AG08396 (cell line): ENCODE measurements around the gene AGMO.

Experiments
- DNase-seq: peaks from one replicate; pipeline ENCODE4 v3.0.0; 2012; ENCODE audit warnings: low spot score, mixed read lengths

The AGMO gene

DNA sequence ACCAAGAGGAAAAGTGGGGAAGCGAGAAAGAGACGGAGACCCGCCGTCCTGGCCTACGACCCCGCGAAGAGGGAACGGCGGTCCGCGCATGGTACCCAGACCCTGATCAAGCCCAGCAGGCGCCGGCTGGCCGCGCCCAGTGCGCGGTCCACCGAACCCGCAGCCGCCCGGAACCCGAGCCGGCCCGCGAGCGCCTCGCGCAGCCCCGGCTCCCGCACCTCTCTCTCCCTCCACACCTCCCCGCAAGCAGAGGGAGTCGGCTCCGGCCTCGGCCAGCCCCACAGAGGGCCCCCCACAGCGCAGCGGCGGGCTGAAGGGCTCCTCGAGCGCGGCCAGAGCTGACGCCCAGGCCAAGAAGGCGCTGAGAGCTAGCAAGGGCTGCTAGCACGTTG lies 164.7 kb downstream of the AGMO start:
- DNase-seq, result no peak

DNA sequence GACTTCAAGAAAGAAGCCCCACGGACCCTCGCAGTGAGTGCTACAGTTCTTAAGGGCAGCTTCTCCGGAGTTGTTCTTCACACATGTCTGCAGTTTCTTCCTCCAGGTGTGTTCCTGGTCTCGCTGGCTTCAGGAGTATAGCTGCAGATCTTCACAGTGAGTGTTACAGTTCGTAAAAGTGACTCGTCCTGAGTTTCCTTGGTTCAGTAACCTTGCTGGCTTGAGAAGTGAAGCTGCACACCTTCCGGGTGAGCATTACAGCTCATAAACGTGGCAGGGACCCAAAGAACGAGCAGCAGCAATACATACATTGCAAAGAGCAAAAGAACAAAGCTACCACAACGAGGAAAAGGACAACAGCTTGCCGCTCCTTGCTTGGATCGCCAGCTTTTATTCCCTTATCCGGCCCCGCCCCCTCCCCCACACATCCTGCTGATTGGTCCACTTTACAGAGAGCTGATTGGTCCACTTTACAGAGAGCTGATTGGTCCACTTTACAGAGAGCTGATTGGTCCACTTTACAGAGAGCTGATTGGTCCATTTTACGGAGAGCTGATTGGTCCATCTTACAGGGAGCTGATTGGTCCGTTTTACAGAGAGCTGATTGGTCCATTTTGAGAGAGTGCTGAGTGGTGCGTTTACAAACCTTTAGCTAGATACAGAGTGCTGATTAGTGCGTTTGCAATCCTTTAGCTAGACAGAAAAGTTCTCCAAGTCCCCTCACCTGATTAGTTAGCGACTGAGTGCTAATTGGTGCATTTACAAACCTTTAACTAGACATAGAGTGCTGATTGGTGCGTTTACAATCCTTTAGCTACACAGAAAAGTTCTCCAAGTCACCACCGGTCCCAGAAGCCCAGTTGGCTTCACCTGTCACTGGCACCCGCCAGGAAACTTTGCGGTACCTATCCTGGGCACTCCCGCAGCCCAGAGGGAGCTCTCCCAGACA lies 165.3 kb downstream of the AGMO start:
- no peak for DNase-seq

GRCh38 chr7:15389073-15389472 lies 172.7 kb downstream of the AGMO start:
- DNase-seq, result no peak

- DNase-seq, result no peak
Measured at GRCh38 chr7:15378494-15379145, 183.2 kb downstream of the AGMO start.

DNA sequence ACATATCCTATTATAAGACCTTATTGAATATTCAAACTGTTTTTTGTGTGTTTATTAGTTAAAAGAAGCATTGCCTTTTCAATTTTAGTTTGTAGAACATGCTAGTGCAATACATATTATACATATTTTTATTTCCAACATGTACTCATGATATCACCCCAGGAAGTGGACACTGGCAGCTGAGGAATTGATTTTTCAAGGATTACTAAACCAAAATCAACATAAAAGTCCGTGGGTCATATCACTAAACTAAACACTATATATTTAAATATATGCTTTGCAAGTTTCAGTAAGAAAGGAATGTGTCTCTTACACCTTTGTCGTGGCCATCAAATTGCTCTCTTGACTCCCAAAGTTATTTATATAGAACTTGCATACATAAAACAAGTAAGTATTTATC lies 185.2 kb downstream of the AGMO start:
- DNase-seq, result no peak

DNA sequence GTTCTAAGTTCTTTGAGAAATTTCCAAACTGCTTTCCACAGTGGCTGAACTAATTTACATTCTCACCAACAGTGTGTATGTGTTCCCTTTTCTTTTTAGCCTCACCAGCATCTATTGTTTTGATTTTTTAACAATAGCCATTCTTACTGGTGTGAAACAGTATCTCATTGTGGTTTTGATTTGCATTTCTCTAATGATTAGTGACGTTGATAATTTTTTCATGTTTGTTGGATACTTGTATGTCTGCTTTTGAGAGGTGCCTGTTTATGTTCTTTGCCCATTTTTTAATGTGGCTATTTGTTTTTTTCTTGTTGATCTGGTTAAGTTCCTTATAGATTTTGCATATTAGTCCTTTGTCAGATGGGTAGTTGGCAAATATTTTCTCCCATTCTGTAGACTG lies 191.4 kb downstream of the AGMO start:
- no peak for DNase-seq

- no peak for DNase-seq
Measured at GRCh38 chr7:15368653-15369052, 193.2 kb downstream of the AGMO start.

DNA sequence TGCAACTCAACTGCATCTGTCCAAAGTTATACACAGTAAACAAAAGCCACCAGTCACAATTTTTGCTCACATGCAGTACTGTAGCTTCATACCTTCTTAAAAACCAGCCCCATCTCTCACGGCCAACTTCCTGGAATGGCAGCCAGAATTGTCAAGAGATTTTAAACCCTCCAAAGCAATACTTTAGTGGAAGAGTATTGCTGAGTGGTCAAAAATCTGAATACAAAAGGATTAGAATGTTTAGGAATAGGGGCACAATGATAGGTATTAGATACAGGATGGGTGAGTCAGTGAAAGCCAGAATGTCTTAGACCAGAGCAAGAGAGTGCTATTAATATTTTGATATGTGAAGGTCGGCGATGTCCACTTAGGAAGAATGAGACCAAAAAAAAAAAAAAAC lies 193.9 kb downstream of the AGMO start:
- no peak for DNase-seq

DNA sequence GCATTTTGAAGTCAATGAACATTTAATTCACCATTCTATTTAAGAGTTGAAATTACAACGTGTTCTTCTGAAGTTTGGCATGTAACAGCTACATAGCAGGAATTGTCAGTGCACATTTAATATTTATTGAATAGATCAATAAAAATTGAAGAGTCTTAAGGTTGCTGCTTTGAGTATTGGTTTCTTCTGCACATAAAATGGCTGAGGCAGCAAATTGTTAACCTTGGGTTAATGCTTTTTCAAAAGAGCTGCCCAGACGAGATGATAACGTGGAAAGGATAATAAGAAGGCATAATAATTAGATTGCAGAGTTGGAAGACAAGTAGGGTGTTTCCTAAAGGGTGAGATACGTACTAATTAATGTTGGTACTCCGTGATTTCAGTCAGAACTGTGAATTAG lies 203.7 kb downstream of the AGMO start:
- no peak for DNase-seq

DNA sequence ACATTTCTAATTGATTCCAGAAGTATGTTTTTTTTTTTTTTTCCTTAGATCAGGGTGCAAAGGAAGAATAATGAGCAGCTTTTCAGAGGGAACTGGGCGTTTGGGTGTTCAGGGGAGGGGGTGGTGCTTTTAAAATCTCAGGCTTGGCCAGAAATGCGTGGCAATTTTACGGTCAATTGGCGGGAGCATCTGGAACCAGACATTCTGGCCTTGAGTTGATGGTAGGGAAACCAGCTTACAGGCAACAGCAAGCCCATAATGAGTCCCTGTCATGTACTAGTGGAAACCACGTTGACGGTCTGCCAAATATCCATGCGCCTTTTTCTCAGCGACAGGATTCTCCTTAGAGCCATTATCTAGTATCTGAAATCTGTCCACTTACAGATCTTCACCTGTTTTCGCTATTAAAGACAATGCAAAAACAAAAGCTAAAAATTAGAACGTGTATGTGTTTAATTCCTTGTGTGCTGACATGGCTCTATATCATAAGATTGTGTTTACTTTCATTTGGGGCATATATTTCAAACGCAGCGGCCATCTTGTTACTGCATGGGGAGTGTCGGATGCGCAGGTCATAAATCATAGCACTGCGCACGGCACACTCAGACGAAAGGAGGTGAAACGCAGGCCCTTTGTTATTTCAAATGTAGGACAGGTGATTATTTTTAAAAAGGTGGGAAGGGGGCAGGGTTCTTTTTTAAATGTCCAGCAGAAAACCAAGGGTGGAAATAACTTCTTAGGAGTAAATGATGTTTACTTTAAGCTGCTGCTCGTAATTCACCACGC lies 209.2 kb downstream of the AGMO start:
- no peak for DNase-seq

- no peak for DNase-seq
Measured at GRCh38 chr7:15345216-15345615, 216.6 kb downstream of the AGMO start.

- no peak for DNase-seq
Measured at GRCh38 chr7:15341817-15342216, 220.0 kb downstream of the AGMO start.

- no peak for DNase-seq
Measured at GRCh38 chr7:15336146-15336545, 225.7 kb downstream of the AGMO start.

DNA sequence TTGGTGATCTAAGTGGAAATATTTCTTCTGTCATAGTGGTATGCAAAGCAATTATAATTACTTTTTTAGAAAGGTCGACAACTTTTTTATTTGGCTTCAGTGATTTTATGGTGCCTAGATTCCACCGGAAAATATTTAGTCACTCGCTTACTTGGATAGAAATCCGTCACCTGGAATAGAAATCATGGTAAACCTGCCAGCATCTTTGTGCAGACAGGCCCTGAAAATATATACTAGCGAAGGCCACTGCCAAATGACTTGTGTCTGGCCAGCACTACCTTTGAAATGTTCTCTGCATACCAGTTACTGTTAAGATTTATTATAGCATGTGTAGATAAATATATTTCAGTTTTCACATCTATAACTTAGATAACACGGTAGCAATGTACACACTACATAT lies 226.4 kb downstream of the AGMO start:
- no peak for DNase-seq

- DNase-seq, result no peak
Measured at GRCh38 chr7:15334536-15335263, 227.1 kb downstream of the AGMO start.

- no peak for DNase-seq
Measured at GRCh38 chr7:15332956-15333355, 228.9 kb downstream of the AGMO start.

GRCh38 chr7:15330943-15331342 lies 230.9 kb downstream of the AGMO start:
- no peak for DNase-seq

DNA sequence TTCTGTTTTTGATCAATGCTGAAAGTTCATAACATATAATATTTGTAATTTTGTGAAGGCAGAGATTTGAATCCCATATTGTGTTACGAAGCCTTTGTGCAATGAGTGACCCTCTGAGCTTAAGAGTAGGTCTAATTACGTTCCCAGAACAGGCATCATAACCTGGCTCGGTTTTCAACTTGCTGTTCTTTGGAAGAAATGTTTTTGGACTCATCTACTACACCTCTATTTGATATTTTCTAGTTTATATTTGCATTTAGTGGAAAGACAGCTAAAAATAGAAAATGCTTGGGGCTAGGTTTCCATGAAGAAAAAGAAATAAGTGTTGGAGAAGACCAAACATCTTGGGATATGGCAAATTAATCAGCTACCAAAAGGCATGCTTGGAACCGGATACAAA lies 234.8 kb downstream of the AGMO start:
- no peak for DNase-seq

DNA sequence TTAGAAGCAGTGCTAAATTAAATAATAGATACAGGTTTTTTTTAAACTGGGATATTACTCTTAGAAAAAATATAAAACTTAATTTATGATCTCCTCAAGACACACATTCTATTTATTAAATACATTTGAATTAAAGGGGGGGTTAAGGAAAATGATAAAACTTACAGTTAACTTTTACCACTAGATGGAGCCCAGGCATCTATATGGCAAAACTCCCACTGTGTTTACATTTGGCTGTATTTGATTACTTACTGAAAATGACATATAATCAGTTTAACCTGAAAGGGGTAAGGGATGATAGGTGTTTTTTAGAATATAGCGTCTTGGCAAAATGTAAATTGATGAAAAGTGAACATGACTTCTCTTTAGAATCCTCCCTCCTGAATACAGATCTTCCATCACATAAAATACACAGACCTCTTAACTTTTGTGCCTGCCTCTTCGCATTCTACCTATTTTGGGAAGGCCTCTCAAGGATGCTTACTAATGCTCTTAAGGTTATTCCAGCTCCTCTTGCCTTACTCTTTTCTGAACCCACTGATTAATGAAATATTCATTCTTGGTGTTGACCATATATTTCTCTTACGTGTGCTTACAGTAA lies 235.7 kb downstream of the AGMO start:
- peak; percentile 7 for DNase-seq

- no peak for DNase-seq
Measured at GRCh38 chr7:15323550-15323949, 238.3 kb downstream of the AGMO start.

- no peak for DNase-seq
Measured at GRCh38 chr7:15317215-15317614, 244.6 kb downstream of the AGMO start.

DNA sequence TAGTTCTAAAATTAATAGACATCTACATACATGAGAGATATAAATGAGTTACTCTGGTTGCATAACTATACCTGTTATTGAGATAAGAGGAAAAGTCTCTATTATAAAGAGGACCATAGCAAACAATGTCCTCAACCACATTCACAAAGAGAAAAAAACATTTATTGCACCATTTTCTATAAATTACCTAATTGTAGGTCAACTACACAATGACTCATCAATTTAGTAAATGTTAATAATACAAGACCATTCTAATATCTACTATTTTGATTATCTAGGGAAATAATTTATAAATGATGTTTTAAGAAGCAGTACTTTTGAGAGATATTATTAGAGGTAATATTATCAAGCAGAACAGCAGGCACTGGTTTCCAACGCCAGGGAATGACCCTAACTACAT lies 246.1 kb downstream of the AGMO start:
- DNase-seq, result no peak
